ENCODE results near the gene TTLL3. TPM values are rescaled to one million over a fixed set of nuclear protein-coding genes. Genes with fewer than 3 reads are reported as not detected.

Gene TTLL3
- total and polyA plus RNA-seq, 2 of the 4 experiments (the other 2 are of a cell fraction): 6.8 to 43.4 TPM

GRCh38 chr3:9861626-9862130, 51.6 kb downstream of the TTLL3 start:
- H3K4ac ChIP-seq (ENCODE audit: low read depth, low read length): no peak overlapping the region
- H3K9ac ChIP-seq (ENCODE audit: low read depth, low read length): no peak overlapping the region
- no peak overlapping the region for H3K27ac ChIP-seq (ENCODE audit: insufficient read depth, low read length)
- ChIA-PET CTCF (no interaction called here), POLR2A (ENCODE audit: unreplicated experiment) (no interaction called here)
- no peak overlapping the region for H2AFZ ChIP-seq (replicated peaks; ENCODE audit: low read length, poor library complexity)
- no peak overlapping the region for H3K14ac ChIP-seq (replicated peaks; ENCODE audit: low read depth, low read length)
- no peaks in the 10 kb centered on the region for H3K9me3 ChIP-seq (ENCODE audit: control insufficient read depth, insufficient read depth, low read length)
- DNase-seq (no peak), ATAC-seq (ENCODE audit: low read depth) (no peak)
- no peak overlapping the region for H2AK5ac ChIP-seq (ENCODE audit: low read depth, low read length)
- H3K4me3 ChIP-seq (ENCODE audit: insufficient read depth, low read depth, low read length): no peak overlapping the region
- H2BK15ac ChIP-seq (ENCODE audit: low read depth, low read length): no peak overlapping the region
- BruUV-seq (replicated peaks): no TSS peak
- H2BK120ac ChIP-seq (ENCODE audit: low read depth, low read length): no peak overlapping the region
- dilution Hi-C loops (cut with HindIII; ENCODE audit: low sequenced_read_pairs, unreplicated experiment) (no loop called here), in situ Hi-C loops (cut with MboI; ENCODE audit: low sequenced_read_pairs) (no loop called here), intact Hi-C loops (cut with micrococcal nuclease) (no loop called here)
- H2BK20ac ChIP-seq (ENCODE audit: low read depth, low read length): no peak overlapping the region
- no peak overlapping the region for H3K56ac ChIP-seq (ENCODE audit: extremely low read depth, insufficient read depth, low read length)
- no peak overlapping the region for H4K5ac ChIP-seq (ENCODE audit: low read depth, low read length)
- no peaks in the 10 kb centered on the region; the same call in 1 of the 2 replicates for H3K27me3 ChIP-seq (ENCODE audit: control insufficient read depth, insufficient read depth, low read length)
- H4K8ac ChIP-seq (ENCODE audit: low read depth in 2 of 2, low read length in 2 of 2): no peak overlapping the region
- H2AK9ac ChIP-seq (replicated peaks; ENCODE audit: low read depth, low read length, poor library complexity): no peak overlapping the region
- no peaks in the 10 kb centered on the region for H3K36me3 ChIP-seq (ENCODE audit: control insufficient read depth, insufficient read depth, low read length)
- H3K4me2 ChIP-seq (ENCODE audit: low read depth, low read length): no peak overlapping the region
- H3K79me1 ChIP-seq (ENCODE audit: low read depth in 1 of 2, low read length in 2 of 2): no peaks in the 10 kb centered on the region
- H3K4me1 ChIP-seq (ENCODE audit: control insufficient read depth, insufficient read depth, low read length): peaks cover 9% of the 10 kb centered on the region
- no peak overlapping the region for H3K18ac ChIP-seq (ENCODE audit: low read depth, low read length)
- no peak overlapping the region for H2BK5ac ChIP-seq (ENCODE audit: low read depth, low read length, poor library complexity, severe bottlenecking)
- 93% methylated on average over 3 of the region's 5 CpGs; no CpG with 5 or more reads in 1 of the 2 experiments for WGBS, 2 experiments (ENCODE audit: extremely low coverage in 2 of 2, insufficient read length in 1 of 2)
- no peak for TF ChIP-seq FOS (IDR thresholded peaks at IDR 0.05; ENCODE audit: low read depth, low read length)
- TF ChIP-seq POLR2A (IDR thresholded peaks at IDR 0.05; ENCODE audit: low read depth, low read length): no peak
- no peak overlapping the region for H3K23ac ChIP-seq (ENCODE audit: low read depth, low read length)
- 0 out of 2 replicates have a peak, but pooled peaks cover 3% of the 10 kb centered on the region for H3K9me1 ChIP-seq (ENCODE audit: insufficient read depth, low read length)
- H4K20me1 ChIP-seq (ENCODE audit: insufficient read depth, low read length): no peaks in the 10 kb centered on the region
- H4K91ac ChIP-seq (ENCODE audit: insufficient read depth, low read depth, low read length): no peak overlapping the region
